IMR-90 (cell line): ENCODE results near the gene IL17C. TPM values are rescaled to one million over a fixed set of nuclear protein-coding genes. Genes with fewer than 3 reads are reported as not detected.

ENCODE experiments used
- ATAC-seq: fragments of 200-7000 bp; cut with Tn5 transposase; 2 replicates; pipeline ENCODE4 v1.9.1; 2020; ENCODE audit warnings: low read depth, mild to moderate bottlenecking, moderate library complexity
- BruUV-seq: library from RNA; stranded (reverse); fragments of 400-500 nt; replicated peaks from 2 replicates; lab custom pipeline; 2021; lab: Mats Ljungman, UMichigan
- CTCF ChIA-PET: fragments of 300-600 bp; formaldehyde crosslinking; extraction: SDS; loops from one replicate; lab custom pipeline; 2021; ENCODE audit warnings: antibody characterized with exemption; lab: Yijun Ruan, JAX
- POLR2A ChIA-PET: fragments of 300-600 bp; sonication (Branson Sonifier 250); formaldehyde crosslinking; loops from one replicate; lab custom pipeline; 2022; ENCODE audit warnings: antibody characterized with exemption; ENCODE audit not compliant: unreplicated experiment; lab: Charles Lee
- DNase-seq: peaks from one replicate; pipeline ENCODE4 v3.0.0; 2013
- H2AFZ ChIP-seq: replicated peaks from 2 replicates; pipeline ENCODE3; 2013; ENCODE audit warnings: low read length, mild to moderate bottlenecking; ENCODE audit not compliant: poor library complexity
- H2AK5ac ChIP-seq: 2 replicates; pipeline ENCODE4 v1.6.1; 2013; ENCODE audit warnings: low read depth, low read length, inconsistent platforms
- H2AK9ac ChIP-seq: replicated peaks from 2 replicates; pipeline ENCODE3; 2013; ENCODE audit warnings: mild to moderate bottlenecking, low read depth, low read length, moderate library complexity; ENCODE audit not compliant: poor library complexity
- H2BK120ac ChIP-seq: 2 replicates; pipeline ENCODE4 v1.6.1; 2013; ENCODE audit warnings: low read depth, low read length, inconsistent platforms
- H2BK15ac ChIP-seq: 3 replicates; pipeline ENCODE4 v1.6.1; 2013; ENCODE audit warnings: low read depth, low read length, inconsistent platforms
- H2BK20ac ChIP-seq: 2 replicates; pipeline ENCODE4 v1.6.1; 2013; ENCODE audit warnings: low read depth, mild to moderate bottlenecking, inconsistent platforms, low read length, moderate library complexity
- H2BK5ac ChIP-seq: 2 replicates; pipeline ENCODE4 v1.6.1; 2013; ENCODE audit warnings: mild to moderate bottlenecking, low read depth, low read length, inconsistent platforms; ENCODE audit not compliant: poor library complexity, severe bottlenecking
- H3K14ac ChIP-seq: replicated peaks from 2 replicates; pipeline ENCODE4 v1.6.1; 2013; ENCODE audit warnings: low read depth, low read length, inconsistent platforms
- H3K18ac ChIP-seq: 2 replicates; pipeline ENCODE4 v1.6.1; 2013; ENCODE audit warnings: low read depth, low read length, control low read depth
- H3K23ac ChIP-seq: 2 replicates; pipeline ENCODE4 v1.6.1; 2013; ENCODE audit warnings: low read depth, low read length, inconsistent platforms
- H3K27ac ChIP-seq: 2 replicates; pipeline ENCODE4 v1.5.1; 2013; ENCODE audit warnings: mild to moderate bottlenecking, control low read depth, low read length; ENCODE audit not compliant: insufficient read depth
- H3K27me3 ChIP-seq: 2 replicates; pipeline ENCODE4 v1.6.1; 2013; ENCODE audit warnings: low read length; ENCODE audit not compliant: control insufficient read depth, insufficient read depth
- H3K36me3 ChIP-seq: 2 replicates; pipeline ENCODE4 v1.6.1; 2013; ENCODE audit warnings: low read length, mixed read lengths; ENCODE audit not compliant: control insufficient read depth, insufficient read depth
- H3K4ac ChIP-seq: 2 replicates; pipeline ENCODE4 v1.6.1; 2013; ENCODE audit warnings: low read depth, low read length, inconsistent platforms
- H3K4me1 ChIP-seq: 2 replicates; pipeline ENCODE4 v1.6.1; 2013; ENCODE audit warnings: low read length, mixed read lengths; ENCODE audit not compliant: control insufficient read depth, insufficient read depth
- H3K4me2 ChIP-seq: 2 replicates; pipeline ENCODE4 v1.6.1; 2013; ENCODE audit warnings: low read depth, mild to moderate bottlenecking, control low read depth, low read length, moderate library complexity
- H3K4me3 ChIP-seq: 2 replicates; pipeline ENCODE4 v1.5.1; 2013; ENCODE audit warnings: low read depth, mild to moderate bottlenecking, control low read depth, low read length, moderate library complexity; ENCODE audit not compliant: insufficient read depth
- H3K56ac ChIP-seq: 2 replicates; pipeline ENCODE4 v1.6.1; 2013; ENCODE audit warnings: low read length, inconsistent platforms; ENCODE audit not compliant: insufficient read depth; ENCODE audit errors: extremely low read depth
- H3K79me1 ChIP-seq, 2 experiments: 2 replicates each; pipeline ENCODE4 v1.6.1; 2013; ENCODE audit warnings: low read length in 2 of 2, inconsistent platforms in 1 of 2, low read depth in 1 of 2
- H3K9ac ChIP-seq: 2 replicates; pipeline ENCODE4 v1.6.1; 2013; ENCODE audit warnings: low read depth, low read length, control low read depth
- H3K9me1 ChIP-seq: 2 replicates; pipeline ENCODE4 v1.6.1; 2013; ENCODE audit warnings: low read length, inconsistent platforms; ENCODE audit not compliant: insufficient read depth
- H3K9me3 ChIP-seq: 2 replicates; pipeline ENCODE4 v1.6.1; 2013; ENCODE audit warnings: low read length; ENCODE audit not compliant: control insufficient read depth, insufficient read depth
- H4K20me1 ChIP-seq: 2 replicates; pipeline ENCODE4 v1.6.1; 2013; ENCODE audit warnings: low read length, inconsistent platforms; ENCODE audit not compliant: insufficient read depth
- H4K5ac ChIP-seq: 2 replicates; pipeline ENCODE4 v1.6.1; 2013; ENCODE audit warnings: mild to moderate bottlenecking, low read depth, low read length, control low read depth
- H4K8ac ChIP-seq, 2 experiments: 2 replicates each; pipeline ENCODE4 v1.6.1; 2013; ENCODE audit warnings: low read depth in 2 of 2, low read length in 2 of 2, control low read depth in 1 of 2, inconsistent platforms in 1 of 2
- H4K91ac ChIP-seq: 2 replicates; pipeline ENCODE4 v1.6.1; 2013; ENCODE audit warnings: low read depth, low read length, inconsistent platforms; ENCODE audit not compliant: insufficient read depth
- BHLHE40 ChIP-seq: fragments of 150-350 bp; IDR thresholded peaks from 2 replicates; pipeline ENCODE4 v1.6.1; 2016; ENCODE audit warnings: mild to moderate bottlenecking, low read depth, low read length
- CHD1 ChIP-seq: IDR thresholded peaks from 2 replicates; pipeline ENCODE4 v1.6.1; 2012; ENCODE audit warnings: low read depth, low read length, improper control_type of control experiment
- CTCF ChIP-seq: conservative IDR thresholded peaks from 2 replicates; pipeline ENCODE4 v1.5.1; 2012; ENCODE audit warnings: mild to moderate bottlenecking, low read depth, low read length, improper control_type of control experiment
- ELK1 ChIP-seq: fragments of 150-350 bp; IDR thresholded peaks from 2 replicates; pipeline ENCODE4 v1.6.1; 2016; ENCODE audit warnings: low read depth, mild to moderate bottlenecking, low read length, moderate library complexity, borderline replicate concordance
- FOS ChIP-seq: fragments of 150-350 bp; IDR thresholded peaks from 2 replicates; pipeline ENCODE4 v1.6.1; 2016; ENCODE audit warnings: low read depth, low read length
- MAFK ChIP-seq: IDR thresholded peaks from 2 replicates; pipeline ENCODE4 v1.6.1; 2012; ENCODE audit warnings: low read depth, low read length, improper control_type of control experiment
- MAZ ChIP-seq: IDR thresholded peaks from 2 replicates; pipeline ENCODE4 v1.6.1; 2012; ENCODE audit warnings: low read depth, mild to moderate bottlenecking, low read length, improper control_type of control experiment, moderate library complexity, borderline replicate concordance
- MXI1 ChIP-seq: IDR thresholded peaks from 2 replicates; pipeline ENCODE4 v1.6.1; 2012; ENCODE audit warnings: low read depth, mild to moderate bottlenecking, low read length, moderate library complexity, borderline replicate concordance
- NFE2L2 ChIP-seq: fragments of 150-350 bp; IDR thresholded peaks from 2 replicates; pipeline ENCODE4 v1.6.1; 2016; ENCODE audit warnings: low read depth, mild to moderate bottlenecking, low read length
- POLR2A ChIP-seq: IDR thresholded peaks from 2 replicates; pipeline ENCODE4 v1.6.1; 2012; ENCODE audit warnings: mild to moderate bottlenecking, low read depth, low read length
- RAD21 ChIP-seq: IDR thresholded peaks from 2 replicates; pipeline ENCODE4 v1.6.1; 2012; ENCODE audit warnings: low read length, improper control_type of control experiment
- RCOR1 ChIP-seq: IDR thresholded peaks from 2 replicates; pipeline ENCODE4 v1.6.1; 2012; ENCODE audit warnings: mild to moderate bottlenecking, low read length, improper control_type of control experiment; ENCODE audit not compliant: insufficient replicate concordance
- RFX5 ChIP-seq: IDR thresholded peaks from 2 replicates; pipeline ENCODE4 v1.8.0; 2012; ENCODE audit warnings: low read depth, mild to moderate bottlenecking, low read length, moderate library complexity
- SMC3 ChIP-seq: fragments of 150-350 bp; IDR thresholded peaks from 2 replicates; pipeline ENCODE4 v1.6.1; 2016; ENCODE audit warnings: low read depth, mild to moderate bottlenecking, antibody characterized with exemption, low read length, moderate library complexity
- USF2 ChIP-seq: fragments of 150-350 bp; IDR thresholded peaks from 2 replicates; pipeline ENCODE4 v1.6.1; 2017; ENCODE audit warnings: mild to moderate bottlenecking, antibody characterized with exemption, low read length, low read depth
- WGBS, 2 experiments: methylation state at CpG; one replicate each; pipeline versions ENCODE4 v1.1.5 to v1.1.7; 2013; ENCODE audit warnings: missing lambda C conversion rate in 2 of 2; ENCODE audit not compliant: insufficient read length in 1 of 2; ENCODE audit errors: extremely low coverage in 2 of 2; 5-methylcytosine and 5-hydroxymethylcytosine counted together
- dilution Hi-C: fragments of 300-500 bp; cut with HindIII; formaldehyde crosslinking; loops from one replicate; pipeline ENCODE4 v1.14.3; 2018; ENCODE audit warnings: low sequenced_read_pairs; ENCODE audit not compliant: unreplicated experiment
- in situ Hi-C: fragments of 300-500 bp; cut with MboI; formaldehyde crosslinking; loops from 3 replicates; pipeline ENCODE4 v1.14.3; 2019; ENCODE audit warnings: low sequenced_read_pairs, inconsistent platforms, mixed read lengths
- intact Hi-C: fragments of 100-400 bp; cut with micrococcal nuclease; formaldehyde crosslinking; loops from 2 replicates; pipeline ENCODE4 v1.10.0; 2022
- polyA plus RNA-seq, 3 experiments: library from polyadenylated mRNA; depleted of rRNA; stranded (reverse); fragments of >200 nt; gene quantifications; 2 replicates each; pipeline ENCODE4 v1.2.3, GENCODE V29; 2012; ENCODE audit warnings: low replicate concordance in 1 of 3
- total RNA-seq: library from RNA; depleted of rRNA; stranded (reverse); fragments of >200 nt; gene quantifications from 2 replicates; pipeline ENCODE4 v1.2.3, GENCODE V29; 2012

The IL17C gene
- total and polyA plus RNA-seq, 2 of the 4 experiments (the other 2 are of a cell fraction): 0.09 TPM; not detected in 1

- dilution Hi-C loops (no loop called here), intact Hi-C loops (no loop called here), in situ Hi-C loops (no loop called here)
- POLR2A ChIA-PET: no interaction called here
- Histone ChIP-seq H3K18ac (no peak overlapping the region), H4K8ac (no peak overlapping the region), H3K9me1 (no peaks in the 10 kb centered on the region), H4K5ac (no peak overlapping the region), H2AK9ac (peak overlapping the region; percentile 24), H3K27ac (no peak overlapping the region), H3K4me1 (no peaks in the 10 kb centered on the region), H2AK5ac (no peak overlapping the region), H3K79me1 (no peaks in the 10 kb centered on the region), H3K14ac (no peak overlapping the region), H2BK5ac (no peak overlapping the region), H2BK15ac (no peak overlapping the region), H3K56ac (no peak overlapping the region), H3K23ac (no peak overlapping the region), H3K4ac (no peak overlapping the region), H2BK20ac (no peak overlapping the region), H3K4me3 (no peak overlapping the region), H2AFZ (peak overlapping the region; percentile 41), H4K20me1 (0 out of 2 replicates have a peak, but pooled peaks cover 9% of the 10 kb centered on the region), H3K9ac (no peak overlapping the region), H3K36me3 (peaks cover 7% of the 10 kb centered on the region; the same call in 1 of the 2 replicates), H2BK120ac (no peak overlapping the region), H3K9me3 (no peaks in the 10 kb centered on the region), H3K4me2 (no peak overlapping the region), H4K91ac (no peak overlapping the region), H3K27me3 (no peaks in the 10 kb centered on the region; the same call in 1 of the 2 replicates)
- DNase-seq (no peak), ATAC-seq (no peak; the same call in 1 of the 2 replicates)
- WGBS, 2 experiments: 56% methylated on average over 7 of the region's 32 CpGs; no CpG with 5 or more reads in 1 of the 2 experiments
- BruUV-seq: no TSS peak
- CTCF ChIA-PET: no interaction called here
- TF ChIP-seq USF2 (no peak), ELK1 (no peak), FOS (no peak), NFE2L2 (no peak), MXI1 (no peak), RAD21 (no peak), CTCF (no peak), MAFK (no peak), POLR2A (no peak), MAZ (no peak), BHLHE40 (no peak), CHD1 (no peak), SMC3 (no peak), RCOR1 (no peak), RFX5 (no peak)
Observed at GRCh38 chr16:88678224-88678979, 40.0 kb downstream of the IL17C start.
